ENCODE data around the gene PBX4.

- TF ChIP-seq CTCF (IDR thresholded peaks at IDR 0.05): no peak
- TF ChIP-seq POLR2A (IDR thresholded peaks at IDR 0.05): no peak
These were observed 11.9 kb upstream of the PBX4 start for GRCh38 chr19:19630426-19630825.

All from adrenal gland (tissue), 5 donors.